Spleen (tissue), 7 donors: ENCODE data around the gene KDM2A.

Source experiments
- CTCF ChIP-seq, 11 experiments: fragments of 200-600 bp in 7 of 11; fragments of 450-650 bp in 4 of 11; sonication (generic) in 4 of 11; IDR thresholded peaks in 8 of 11; conservative IDR thresholded peaks in 3 of 11; 1 replicate in 7 of 11; 2 replicates in 4 of 11; pipeline versions ENCODE4 v1.4.0 to v1.8.0; 2016 to 2021; ENCODE audit warnings: antibody characterized with exemption in 11 of 11, inconsistent platforms in 4 of 11, mild to moderate bottlenecking in 1 of 11
- POLR2A ChIP-seq, 3 donors: fragments of 450-650 bp; IDR thresholded peaks; one replicate each; pipeline ENCODE4 v1.5.1; 2017; ENCODE audit warnings: antibody characterized with exemption in 3 of 3, mild to moderate bottlenecking in 1 of 3
- donor health status: DM: no; HTN: no; CAD: no; lungs with moderate emphysema.
- donor health status: DM: no; HTN: no; CAD: no.
- donor health status: DM: no; HTN: no; CAD: no.

- no peak for TF ChIP-seq CTCF (IDR thresholded peaks at IDR 0.05 in 8 of 11, conservative IDR thresholded peaks at IDR 0.05 in 3 of 11)
- TF ChIP-seq POLR2A (IDR thresholded peaks at IDR 0.05), result no peak
Measured at GRCh38 chr11:67102664-67103063, 16.4 kb upstream of the KDM2A start.
